GM23248 (cell line): ENCODE results near the gene RNU1-2. TPM values are rescaled to one million over a fixed set of nuclear protein-coding genes. Genes with fewer than 3 reads are reported as not detected.

ENCODE experiments used
- DNase-seq: peaks from one replicate; pipeline ENCODE4 v3.0.0-alpha.2; 2015
- H2AFZ ChIP-seq: fragments of 200-600 bp; sonication (generic); 2 replicates; pipeline ENCODE4 v1.6.1; 2016; ENCODE audit warnings: antibody characterized with exemption
- H3F3A ChIP-seq: fragments of 200-600 bp; sonication (generic); 2 replicates; pipeline ENCODE4 v1.6.1; 2016; ENCODE audit warnings: mild to moderate bottlenecking, antibody characterized with exemption, mixed run types; ENCODE audit not compliant: insufficient read depth
- H3K27ac ChIP-seq: fragments of 200-600 bp; sonication (generic); 2 replicates; pipeline ENCODE4 v1.5.1; 2016; ENCODE audit warnings: mild to moderate bottlenecking
- H3K27me3 ChIP-seq: fragments of 200-600 bp; sonication (generic); replicated peaks from 2 replicates; pipeline ENCODE4 v1.6.1; 2016; ENCODE audit warnings: mild to moderate bottlenecking; ENCODE audit not compliant: insufficient read depth
- H3K36me3 ChIP-seq: fragments of 200-600 bp; sonication (generic); 2 replicates; pipeline ENCODE4 v1.6.1; 2016; ENCODE audit warnings: low read depth, mild to moderate bottlenecking
- H3K4me1 ChIP-seq: fragments of 200-600 bp; sonication (generic); 2 replicates; pipeline ENCODE4 v1.6.1; 2016; ENCODE audit warnings: mild to moderate bottlenecking; ENCODE audit not compliant: insufficient read depth
- H3K4me2 ChIP-seq: fragments of 200-600 bp; sonication (generic); one replicate; pipeline ENCODE4 v1.6.1; 2016; ENCODE audit warnings: mild to moderate bottlenecking; ENCODE audit not compliant: unreplicated experiment
- H3K4me3 ChIP-seq: fragments of 200-600 bp; sonication (generic); 2 replicates; pipeline ENCODE4 v1.5.1; 2016; ENCODE audit warnings: mild to moderate bottlenecking
- H3K79me2 ChIP-seq: fragments of 200-600 bp; sonication (generic); 2 replicates; pipeline ENCODE4 v1.6.1; 2016; ENCODE audit warnings: mild to moderate bottlenecking; ENCODE audit not compliant: insufficient read depth
- H3K9ac ChIP-seq: fragments of 200-600 bp; sonication (generic); 2 replicates; pipeline ENCODE4 v1.6.1; 2016; ENCODE audit warnings: mild to moderate bottlenecking
- H3K9me2 ChIP-seq: fragments of 200-600 bp; sonication (generic); 2 replicates; pipeline ENCODE4 v1.6.1; 2016; ENCODE audit warnings: mixed run types, mild to moderate bottlenecking, moderate library complexity; ENCODE audit not compliant: insufficient read depth
- H3K9me3 ChIP-seq: fragments of 200-600 bp; sonication (generic); one replicate; pipeline ENCODE4 v1.6.1; 2017; ENCODE audit warnings: low read depth
- H4K20me1 ChIP-seq: fragments of 200-600 bp; sonication (generic); 2 replicates; pipeline ENCODE4 v1.6.0; 2016; ENCODE audit not compliant: insufficient read depth
- EZH2 ChIP-seq: fragments of 200-600 bp; sonication (generic); IDR thresholded peaks from 2 replicates; pipeline ENCODE4 v1.6.1; 2018; ENCODE audit warnings: antibody characterized with exemption, mild to moderate bottlenecking; ENCODE audit not compliant: insufficient read depth, poor library complexity, severe bottlenecking
- EZH2phosphoT487 ChIP-seq: fragments of 200-600 bp; sonication (generic); IDR thresholded peaks from 2 replicates; pipeline ENCODE4 v1.6.1; 2018; ENCODE audit warnings: antibody characterized with exemption, moderate library complexity, mild to moderate bottlenecking, low read depth; ENCODE audit not compliant: insufficient read depth
- WGBS, 2 experiments: methylation state at CpG; one replicate each; pipeline ENCODE4 v1.1.6; 2015 to 2017; ENCODE audit warnings: low lambda C conversion rate in 2 of 2, low coverage in 1 of 2; ENCODE audit errors: missing lambda C conversion rate in 2 of 2; 5-methylcytosine and 5-hydroxymethylcytosine counted together
- in situ Hi-C: fragments of 300-500 bp; cut with MboI; formaldehyde crosslinking; loops from 2 replicates; pipeline ENCODE4 v1.15.0; 2020
- polyA plus RNA-seq: library from polyadenylated mRNA; unstranded; fragments of >200 nt; fragmentation: Nextera tagmentation; extraction: Ambion mirVana; gene quantifications from 2 replicates; pipeline ENCODE4 v1.2.1, GENCODE V29; 2016
- total RNA-seq: library from RNA; depleted of rRNA; stranded (reverse); fragments of >200 nt; shearing (Covaris generic); gene quantifications from 2 replicates; pipeline ENCODE4 v1.2.3, GENCODE V29; 2014

Gene RNU1-2
- total and polyA plus RNA-seq, 2 experiments from 2014 or later: not detected

- Histone ChIP-seq H3K9me2 (no peaks in the 10 kb centered on the region), H3K79me2 (no peaks in the 10 kb centered on the region), H3K4me3 (no peak overlapping the region), H3K4me1 (no peaks in the 10 kb centered on the region), H3F3A (no peaks in the 10 kb centered on the region), H3K36me3 (no peaks in the 10 kb centered on the region), H3K4me2 (no peak overlapping the region), H2AFZ (no peak overlapping the region), H3K27ac (no peak overlapping the region), H4K20me1 (no peaks in the 10 kb centered on the region), H3K9ac (no peak overlapping the region), H3K27me3 (no peaks in the 10 kb centered on the region; the same call in 1 of the 2 replicates), H3K9me3 (no peaks in the 10 kb centered on the region)
- DNase-seq: no peak
- TF ChIP-seq EZH2 (no peak), EZH2phosphoT487 (no peak)
- 76 to 81% methylated on average over 10 of the region's 10 CpGs for WGBS, 2 experiments
- in situ Hi-C loops: no loop called here
These were observed 25.2 kb downstream of the RNU1-2 start for GRCh38 chr1:16920951-16921350.

- Histone ChIP-seq H3K27me3 (no peaks in the 10 kb centered on the region; the same call in 1 of the 2 replicates), H3K9me2 (no peaks in the 10 kb centered on the region), H3K79me2 (no peaks in the 10 kb centered on the region), H3K4me1 (no peaks in the 10 kb centered on the region), H3K36me3 (no peaks in the 10 kb centered on the region), H3K9me3 (no peaks in the 10 kb centered on the region), H3K4me2 (no peak within 1 kb of the TSS), H3F3A (no peaks in the 10 kb centered on the region), H3K27ac (no peak within 1 kb of the TSS), H3K9ac (no peak within 1 kb of the TSS), H4K20me1 (no peaks in the 10 kb centered on the region), H3K4me3 (no peak within 1 kb of the TSS), H2AFZ (no peak within 1 kb of the TSS)
- no peak for DNase-seq
- no peak for TF ChIP-seq EZH2
- no peak for TF ChIP-seq EZH2phosphoT487
- in situ Hi-C loops: no loop called here
- 39 to 45% methylated on average over 17 of the region's 17 CpGs for WGBS, 2 experiments
These were observed 25.8 kb downstream of the RNU1-2 start, which contains the start of gene CROCC for GRCh38 chr1:16921391-16922185. CROCC (plus strand) TSS chr1:16921931; CDS start chr1:16922019, 88 bp downstream.

- no peaks in the 10 kb centered on the region for H3K36me3 ChIP-seq
- no peak for TF ChIP-seq EZH2phosphoT487
- no peak for TF ChIP-seq EZH2
- no peaks in the 10 kb centered on the region for H4K20me1 ChIP-seq
- no peaks in the 10 kb centered on the region for H3K9me3 ChIP-seq
- H3K9me2 ChIP-seq: no peaks in the 10 kb centered on the region
- H2AFZ ChIP-seq: no peak overlapping the region
- H3K27me3 ChIP-seq: no peaks in the 10 kb centered on the region; the same call in 1 of the 2 replicates
- H3K27ac ChIP-seq: no peak overlapping the region
- H3K9ac ChIP-seq: no peak overlapping the region
- no peak for DNase-seq
- H3F3A ChIP-seq: no peaks in the 10 kb centered on the region
- no peaks in the 10 kb centered on the region for H3K79me2 ChIP-seq
- no peak overlapping the region for H3K4me2 ChIP-seq
- no peaks in the 10 kb centered on the region for H3K4me1 ChIP-seq
- no peak overlapping the region for H3K4me3 ChIP-seq
- in situ Hi-C loops: no loop called here
- WGBS, 2 experiments: 80 to 81% methylated on average over 10 of the region's 10 CpGs
These were observed 26.7 kb downstream of the RNU1-2 start for GRCh38 chr1:16922466-16922865.

- no peak for TF ChIP-seq EZH2
- no peak for TF ChIP-seq EZH2phosphoT487
- no peaks in the 10 kb centered on the region for H4K20me1 ChIP-seq
- no peaks in the 10 kb centered on the region for H3K79me2 ChIP-seq
- WGBS, 2 experiments: 68 to 71% methylated on average over 18 of the region's 18 CpGs
- no peak overlapping the region for H3K4me3 ChIP-seq
- no peaks in the 10 kb centered on the region for H3K9me2 ChIP-seq
- H3K36me3 ChIP-seq: no peaks in the 10 kb centered on the region
- no peaks in the 10 kb centered on the region for H3F3A ChIP-seq
- H3K9ac ChIP-seq: no peak overlapping the region
- H3K27me3 ChIP-seq: no peaks in the 10 kb centered on the region; the same call in 1 of the 2 replicates
- no peak overlapping the region for H3K4me2 ChIP-seq
- H3K27ac ChIP-seq: no peak overlapping the region
- H3K4me1 ChIP-seq: no peaks in the 10 kb centered on the region
- H2AFZ ChIP-seq: no peak overlapping the region
- DNase-seq: no peak
- in situ Hi-C loops: no loop called here
- H3K9me3 ChIP-seq: no peaks in the 10 kb centered on the region
These were observed 27.2 kb downstream of the RNU1-2 start for GRCh38 chr1:16922885-16923431.
